ENCODE data around the gene NINL. TPM values are rescaled to one million over a fixed set of nuclear protein-coding genes. Genes with fewer than 3 reads are reported as not detected.

The NINL gene
- polyA plus RNA-seq, 1 of the 3 experiments (the other 2 are of a cell fraction), result 22.5 TPM

- no peaks in the 10 kb centered on the region for H3K79me2 ChIP-seq (ENCODE audit: insufficient read depth)
- H3K4me2 ChIP-seq, result no peak overlapping the region; the same call in 1 of the 2 replicates
- no peak for DNase-seq
- H3K27ac ChIP-seq (ENCODE audit: low read depth in 2 of 2, low read length in 1 of 2), result peak overlapping the region in 1 of 2 experiments; percentile 53; a peak in 2 of 4 replicates
- no peaks in the 10 kb centered on the region for H4K20me1 ChIP-seq (ENCODE audit: insufficient read depth)
- no peaks in the 10 kb centered on the region for H3K27me3 ChIP-seq (ENCODE audit: insufficient read depth)
- TF ChIP-seq NFIC (IDR thresholded peaks at IDR 0.05; ENCODE audit: borderline replicate concordance) (peak; percentile 82), FOSL2 (IDR thresholded peaks at IDR 0.05; ENCODE audit: borderline replicate concordance, low read depth) (peak; percentile 39; the same call in 1 of the 2 replicates), REST (IDR thresholded peaks at IDR 0.05; ENCODE audit: low read depth, low read length) (no peak), FOXJ3 (CRISPR knock-in tag; IDR thresholded peaks at IDR 0.05) (no peak), RCOR1 (IDR thresholded peaks at IDR 0.05; ENCODE audit: low read length) (no peak)
- H3K9me2 ChIP-seq, result no peaks in the 10 kb centered on the region
- 52% methylated on average over 6 of the region's 10 CpGs for WGBS (ENCODE audit: low lambda C conversion rate)
- H3K36me3 ChIP-seq (replicated peaks in 1 of 2; ENCODE audit: control insufficient read depth in 1 of 2, insufficient read depth in 2 of 2, low read length in 1 of 2), result peaks cover 31 to 70% of the 10 kb centered on the region in 2 experiments
- no peak overlapping the region for H2AFZ ChIP-seq (ENCODE audit: low read depth)
- H3K4me3 ChIP-seq (ENCODE audit: low read depth in 2 of 2, low read length in 1 of 2), result no peak overlapping the region
- H3K9ac ChIP-seq, result no peak overlapping the region
- CTCF ChIA-PET, result interaction anchor here (0.6 kb wide), 1 partner anchor 17 kb away, joined by 3 read pairs; no protein-coding TSS in a partner anchor
- H3K4me1 ChIP-seq (ENCODE audit: control insufficient read depth in 1 of 2, insufficient read depth in 2 of 2, low read depth in 1 of 2, low read length in 1 of 2), result peaks cover 0 to 11% of the 10 kb centered on the region in 2 experiments; a peak in 1 of 4 replicates
- POLR2A ChIA-PET, result no interaction called here
- H3F3A ChIP-seq (replicated peaks; ENCODE audit: insufficient read depth), result no peaks in the 10 kb centered on the region
- H3K9me3 ChIP-seq, result no peaks in the 10 kb centered on the region
These were observed 77.1 kb downstream of the NINL start for GRCh38 chr20:25508083-25508770.

GRCh38 chr20:25507385-25508082 is 77.8 kb downstream of the NINL start:
- Histone ChIP-seq H3K9me2 (no peaks in the 10 kb centered on the region), H3K27ac (ENCODE audit: low read depth in 2 of 2, low read length in 1 of 2) (peak overlapping the region in 1 of 2 experiments; percentile 53; a peak in 2 of 4 replicates), H3F3A (replicated peaks; ENCODE audit: insufficient read depth) (no peaks in the 10 kb centered on the region), H3K9ac (no peak overlapping the region), H3K9me3 (no peaks in the 10 kb centered on the region), H3K4me3 (ENCODE audit: low read depth in 2 of 2, low read length in 1 of 2) (no peak overlapping the region), H4K20me1 (ENCODE audit: insufficient read depth) (no peaks in the 10 kb centered on the region), H2AFZ (ENCODE audit: low read depth) (no peak overlapping the region), H3K4me2 (no peak overlapping the region; the same call in 1 of the 2 replicates), H3K27me3 (ENCODE audit: insufficient read depth) (no peaks in the 10 kb centered on the region), H3K4me1 (ENCODE audit: control insufficient read depth in 1 of 2, insufficient read depth in 2 of 2, low read depth in 1 of 2, low read length in 1 of 2) (peaks cover 0 to 11% of the 10 kb centered on the region in 2 experiments; a peak in 1 of 4 replicates), H3K36me3 (replicated peaks in 1 of 2; ENCODE audit: control insufficient read depth in 1 of 2, insufficient read depth in 2 of 2, low read length in 1 of 2) (peaks cover 31 to 66% of the 10 kb centered on the region in 2 experiments), H3K79me2 (ENCODE audit: insufficient read depth) (no peaks in the 10 kb centered on the region)
- ChIA-PET CTCF (interaction anchor here (0.6 kb wide), 1 partner anchor 16 kb away, joined by 3 read pairs; no protein-coding TSS in a partner anchor), POLR2A (interaction anchor here (1.0 kb wide), 1 partner anchor 10 kb away, joined by 3 read pairs; no protein-coding TSS in a partner anchor)
- 84% methylated on average over 8 of the region's 8 CpGs for WGBS (ENCODE audit: low lambda C conversion rate)
- no peak for DNase-seq
- TF ChIP-seq TCF12 (IDR thresholded peaks at IDR 0.05) (no peak), CTCF (IDR thresholded peaks at IDR 0.05) (no peak), USF1 (IDR thresholded peaks at IDR 0.05; ENCODE audit: borderline replicate concordance, low read depth) (no peak)

All from SK-N-SH (cell line).